Fibroblast of lung (primary cell): Measurements from ENCODE around the gene CUL3.

Experiments
- EZH2 ChIP-seq: IDR thresholded peaks from 2 replicates; pipeline ENCODE4 v1.5.1; 2012; ENCODE audit warnings: low read length, control low read depth, mild to moderate bottlenecking; ENCODE audit errors: missing control alignments
- TF ChIP-seq, protein P1 (sequence below), 2 donors: IDR thresholded peaks in 1 of 2; conservative IDR thresholded peaks in 1 of 2; 1 replicate in 1 of 2; 2 replicates in 1 of 2; pipeline ENCODE4 v1.5.1; 2011 to 2012; ENCODE audit warnings: low read length in 2 of 2, control low read depth in 1 of 2, inconsistent platforms in 1 of 2, low read depth in 1 of 2, mild to moderate bottlenecking in 1 of 2

- TF ChIP-seq, protein P1, sequence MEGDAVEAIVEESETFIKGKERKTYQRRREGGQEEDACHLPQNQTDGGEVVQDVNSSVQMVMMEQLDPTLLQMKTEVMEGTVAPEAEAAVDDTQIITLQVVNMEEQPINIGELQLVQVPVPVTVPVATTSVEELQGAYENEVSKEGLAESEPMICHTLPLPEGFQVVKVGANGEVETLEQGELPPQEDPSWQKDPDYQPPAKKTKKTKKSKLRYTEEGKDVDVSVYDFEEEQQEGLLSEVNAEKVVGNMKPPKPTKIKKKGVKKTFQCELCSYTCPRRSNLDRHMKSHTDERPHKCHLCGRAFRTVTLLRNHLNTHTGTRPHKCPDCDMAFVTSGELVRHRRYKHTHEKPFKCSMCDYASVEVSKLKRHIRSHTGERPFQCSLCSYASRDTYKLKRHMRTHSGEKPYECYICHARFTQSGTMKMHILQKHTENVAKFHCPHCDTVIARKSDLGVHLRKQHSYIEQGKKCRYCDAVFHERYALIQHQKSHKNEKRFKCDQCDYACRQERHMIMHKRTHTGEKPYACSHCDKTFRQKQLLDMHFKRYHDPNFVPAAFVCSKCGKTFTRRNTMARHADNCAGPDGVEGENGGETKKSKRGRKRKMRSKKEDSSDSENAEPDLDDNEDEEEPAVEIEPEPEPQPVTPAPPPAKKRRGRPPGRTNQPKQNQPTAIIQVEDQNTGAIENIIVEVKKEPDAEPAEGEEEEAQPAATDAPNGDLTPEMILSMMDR (conservative IDR thresholded peaks at IDR 0.05 in 1 of 2, IDR thresholded peaks at IDR 0.05 in 1 of 2; ENCODE audit: low read depth in 1 of 2, low read length in 2 of 2), result no peak
- TF ChIP-seq EZH2, result no peak
Observed at GRCh38 chr2:224595518-224595917, 10.4 kb upstream of the CUL3 start.
